BE2C (cell line): ENCODE measurements around the gene TOR3A.
A peak's percentile ranks its signal among the peaks of the same experiment; 100 is the strongest.

Source experiments
- DNase-seq: peaks from one replicate; pipeline ENCODE4 v3.0.0-alpha.2; 2020
- H3K27me3 ChIP-seq: fragments of 250-450 bp; sonication (Bioruptor Pico); 2 replicates; pipeline ENCODE4 v1.5.1; 2020; ENCODE audit warnings: mild to moderate bottlenecking
- H3K36me3 ChIP-seq: fragments of 250-450 bp; sonication (Bioruptor Pico); 2 replicates; pipeline ENCODE4 v1.5.1; 2020; ENCODE audit warnings: mild to moderate bottlenecking
- H3K4me1 ChIP-seq: fragments of 250-450 bp; sonication (Bioruptor Pico); 2 replicates; pipeline ENCODE4 v1.5.1; 2020
- H3K4me3 ChIP-seq: 2 replicates; pipeline ENCODE4 v1.5.1; 2011; ENCODE audit warnings: low read depth, low read length
- H3K9me3 ChIP-seq: fragments of 250-450 bp; sonication (Bioruptor Pico); 2 replicates; pipeline ENCODE4 v1.5.1; 2020
- CTCF ChIP-seq: IDR thresholded peaks from 2 replicates; pipeline ENCODE4 v1.5.1; 2012; ENCODE audit warnings: mild to moderate bottlenecking, low read depth, low read length

Gene TOR3A

GRCh38 chr1:179061360-179062282, 20.2 kb upstream of the TOR3A start:
- no peak overlapping the region for H3K4me3 ChIP-seq
- TF ChIP-seq CTCF, result no peak
- H3K9me3 ChIP-seq, result no peaks in the 10 kb centered on the region
- H3K27me3 ChIP-seq, result no peaks in the 10 kb centered on the region
- no peak for DNase-seq
- no peaks in the 10 kb centered on the region for H3K4me1 ChIP-seq
- peaks cover 14% of the 10 kb centered on the region for H3K36me3 ChIP-seq

- TF ChIP-seq CTCF, result no peak
- Histone ChIP-seq H3K4me3 (no peak overlapping the region), H3K9me3 (no peaks in the 10 kb centered on the region), H3K4me1 (no peaks in the 10 kb centered on the region), H3K36me3 (peaks cover 24% of the 10 kb centered on the region), H3K27me3 (no peaks in the 10 kb centered on the region)
- DNase-seq, result no peak
These were observed 15.4 kb upstream of the TOR3A start for GRCh38 chr1:179066471-179066870.

- H3K4me1 ChIP-seq, result no peaks in the 10 kb centered on the region
- no peak overlapping the region for H3K4me3 ChIP-seq
- H3K9me3 ChIP-seq, result no peaks in the 10 kb centered on the region
- H3K36me3 ChIP-seq, result no peaks in the 10 kb centered on the region
- TF ChIP-seq CTCF, result no peak
- H3K27me3 ChIP-seq, result no peaks in the 10 kb centered on the region
- no peak for DNase-seq
These were observed 4.5 kb upstream of the TOR3A start for GRCh38 chr1:179077396-179077795.

- Histone ChIP-seq H3K4me1 (no peaks in the 10 kb centered on the region), H3K27me3 (no peaks in the 10 kb centered on the region), H3K9me3 (no peaks in the 10 kb centered on the region), H3K36me3 (no peaks in the 10 kb centered on the region), H3K4me3 (no peak overlapping the region)
- peak; percentile 57 for DNase-seq
- TF ChIP-seq CTCF, result peak; percentile 88
These were observed 2.6 kb upstream of the TOR3A start for GRCh38 chr1:179079113-179079761.

GRCh38 chr1:179080866-179081686, 794 bp upstream of the TOR3A start:
- H3K4me1 ChIP-seq, result no peaks in the 10 kb centered on the region
- no peak for DNase-seq
- peak overlapping the region; percentile 90 for H3K4me3 ChIP-seq
- H3K36me3 ChIP-seq, result peaks cover 5% of the 10 kb centered on the region
- no peaks in the 10 kb centered on the region for H3K27me3 ChIP-seq
- H3K9me3 ChIP-seq, result no peaks in the 10 kb centered on the region
- TF ChIP-seq CTCF, result no peak
